Measurements from ENCODE around the gene ATP11C. TPM values are rescaled to one million over a fixed set of nuclear protein-coding genes. Genes with fewer than 3 reads are reported as not detected.

ATP11C gene
- total and polyA plus RNA-seq, 7 donors = 4.2 to 32.0 (median 17.2) TPM

DNA sequence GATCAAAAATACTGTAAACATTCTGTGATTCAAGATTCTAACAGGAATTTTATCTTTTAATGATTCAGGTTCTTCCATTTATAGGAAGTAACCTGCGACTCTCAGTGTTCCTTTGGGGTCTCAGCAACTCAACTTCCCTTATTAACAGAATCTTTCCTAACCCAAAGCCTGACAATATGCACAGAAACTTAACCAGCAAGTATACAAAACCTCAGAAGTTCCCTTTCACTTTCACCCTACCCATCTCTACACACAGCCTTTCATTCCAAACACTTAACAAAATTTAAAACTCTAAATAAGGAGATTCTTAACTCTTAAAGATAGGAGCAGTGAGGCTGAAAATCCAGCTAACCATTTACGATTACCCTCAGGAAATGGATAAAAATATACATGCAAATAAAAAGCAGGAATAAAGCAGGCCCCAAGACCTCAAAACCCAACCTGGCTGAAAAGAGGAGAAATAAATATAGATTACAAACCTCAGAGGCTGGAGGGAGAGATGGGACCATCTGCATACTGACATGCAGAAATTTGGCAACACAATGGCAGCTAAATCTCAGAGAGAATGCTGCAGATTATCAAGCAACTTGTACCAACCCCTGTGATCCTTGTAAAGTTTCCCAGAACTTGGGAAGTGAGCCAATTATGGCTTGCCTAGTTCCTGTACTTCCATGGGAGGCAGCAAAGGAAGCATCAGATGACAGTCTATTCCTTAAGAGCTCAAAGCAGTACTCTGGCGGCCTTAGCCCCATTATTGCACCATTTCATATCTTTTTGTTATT is 101.0 kb downstream of the ATP11C start:
- 34 to 40% methylated on average over 3 of the region's 3 CpGs for WGBS, 2 donors
- TF ChIP-seq EP300 (IDR thresholded peaks at IDR 0.05) (no peak), POLR2AphosphoS5 (IDR thresholded peaks at IDR 0.05) (peak in 1 of 4 donors; percentile 27)

DNA sequence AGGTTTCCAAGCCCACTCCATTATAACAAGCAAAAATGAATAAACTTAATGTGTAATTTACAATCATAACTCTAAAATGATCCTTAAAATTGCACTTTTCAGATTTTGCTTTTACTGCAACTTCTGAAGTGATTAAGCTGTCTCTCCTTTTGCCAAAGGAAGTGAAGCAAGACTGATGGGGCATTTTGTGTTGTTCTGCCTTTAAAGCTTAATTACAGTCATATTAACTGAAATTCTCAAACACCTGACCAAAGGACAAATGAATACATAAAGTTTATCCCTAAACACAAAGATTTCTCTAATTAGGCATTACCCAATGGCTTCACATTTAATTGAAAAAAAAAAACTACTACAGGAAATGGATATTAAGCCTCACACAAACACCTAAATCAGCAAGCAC is 101.8 kb downstream of the ATP11C start:
- Histone ChIP-seq H3K4me1 (peaks cover 0 to 76% (median 31%) of the 10 kb centered on the region in 4 donors), H3K27me3 (no peaks in the 10 kb centered on the region), H3K27ac (peak overlapping the region in 3 of 4 donors; percentile 42 to 66 (median 49)), H3K36me3 (no peaks in the 10 kb centered on the region), H3K9me3 (no peaks in the 10 kb centered on the region), H3K4me3 (no peak overlapping the region)
- DNase-seq = no peak
- intact Hi-C loops (cut with DNase I) = loop anchor here (5.0 kb wide), 1 partner anchor 101 kb away; the partner anchor contains the start of gene ATP11C
- TF ChIP-seq EP300 (IDR thresholded peaks at IDR 0.05) = no peak
- no peak for TF ChIP-seq POLR2AphosphoS5 (IDR thresholded peaks at IDR 0.05)
- TF ChIP-seq, protein P1, sequence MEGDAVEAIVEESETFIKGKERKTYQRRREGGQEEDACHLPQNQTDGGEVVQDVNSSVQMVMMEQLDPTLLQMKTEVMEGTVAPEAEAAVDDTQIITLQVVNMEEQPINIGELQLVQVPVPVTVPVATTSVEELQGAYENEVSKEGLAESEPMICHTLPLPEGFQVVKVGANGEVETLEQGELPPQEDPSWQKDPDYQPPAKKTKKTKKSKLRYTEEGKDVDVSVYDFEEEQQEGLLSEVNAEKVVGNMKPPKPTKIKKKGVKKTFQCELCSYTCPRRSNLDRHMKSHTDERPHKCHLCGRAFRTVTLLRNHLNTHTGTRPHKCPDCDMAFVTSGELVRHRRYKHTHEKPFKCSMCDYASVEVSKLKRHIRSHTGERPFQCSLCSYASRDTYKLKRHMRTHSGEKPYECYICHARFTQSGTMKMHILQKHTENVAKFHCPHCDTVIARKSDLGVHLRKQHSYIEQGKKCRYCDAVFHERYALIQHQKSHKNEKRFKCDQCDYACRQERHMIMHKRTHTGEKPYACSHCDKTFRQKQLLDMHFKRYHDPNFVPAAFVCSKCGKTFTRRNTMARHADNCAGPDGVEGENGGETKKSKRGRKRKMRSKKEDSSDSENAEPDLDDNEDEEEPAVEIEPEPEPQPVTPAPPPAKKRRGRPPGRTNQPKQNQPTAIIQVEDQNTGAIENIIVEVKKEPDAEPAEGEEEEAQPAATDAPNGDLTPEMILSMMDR (IDR thresholded peaks at IDR 0.05) = no peak
- TF ChIP-seq POLR2A (IDR thresholded peaks at IDR 0.05) = no peak

More for the DNA sequence above, 101.0 kb downstream of the ATP11C start:
- peak overlapping the region in 3 of 4 donors; percentile 42 to 66 (median 49) for H3K27ac ChIP-seq
- intact Hi-C loops (cut with DNase I) = loop anchor here (5.0 kb wide), 1 partner anchor 100 kb away; the partner anchor contains the start of gene ATP11C
- H3K27me3 ChIP-seq = no peaks in the 10 kb centered on the region
- peaks cover 0 to 68% (median 26%) of the 10 kb centered on the region in 4 donors for H3K4me1 ChIP-seq
- DNase-seq = no peak
- H3K36me3 ChIP-seq = no peaks in the 10 kb centered on the region
- H3K9me3 ChIP-seq = no peaks in the 10 kb centered on the region
- H3K4me3 ChIP-seq = no peak overlapping the region

DNA sequence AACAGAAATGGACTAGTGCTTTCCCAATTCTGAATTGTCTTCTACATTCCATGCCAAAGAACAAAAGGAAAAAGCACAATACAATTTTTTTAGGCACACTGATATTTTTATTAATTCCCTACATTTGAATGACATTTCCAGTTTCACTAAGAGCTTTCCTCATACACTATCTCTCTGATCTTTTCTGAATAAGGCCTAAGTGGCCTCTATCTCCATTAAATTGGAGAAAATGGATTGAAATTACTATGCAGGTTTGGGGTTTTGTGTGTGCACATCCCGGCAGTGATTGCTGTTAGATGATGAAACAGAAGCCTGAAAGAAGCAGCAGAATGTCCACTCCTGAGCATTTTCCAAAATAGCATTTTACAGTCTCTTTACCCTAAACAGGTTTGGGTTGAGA is 104.0 kb downstream of the ATP11C start:
- Histone ChIP-seq H3K27me3 (no peaks in the 10 kb centered on the region), H3K4me3 (no peak overlapping the region), H3K36me3 (no peaks in the 10 kb centered on the region), H3K27ac (no peak overlapping the region), H3K4me1 (peaks cover 0 to 73% (median 32%) of the 10 kb centered on the region in 4 donors), H3K9me3 (no peaks in the 10 kb centered on the region)
- intact Hi-C loops (cut with DNase I) = no loop called here
- 79 to 89% methylated on average over 1 of the region's 1 CpG for WGBS, 2 donors
- no peak for DNase-seq
- no peak for TF ChIP-seq POLR2AphosphoS5 (IDR thresholded peaks at IDR 0.05)
- TF ChIP-seq POLR2A (IDR thresholded peaks at IDR 0.05) = no peak
- no peak for TF ChIP-seq EP300 (IDR thresholded peaks at IDR 0.05)
- TF ChIP-seq, protein P1 (IDR thresholded peaks at IDR 0.05) = no peak

DNA sequence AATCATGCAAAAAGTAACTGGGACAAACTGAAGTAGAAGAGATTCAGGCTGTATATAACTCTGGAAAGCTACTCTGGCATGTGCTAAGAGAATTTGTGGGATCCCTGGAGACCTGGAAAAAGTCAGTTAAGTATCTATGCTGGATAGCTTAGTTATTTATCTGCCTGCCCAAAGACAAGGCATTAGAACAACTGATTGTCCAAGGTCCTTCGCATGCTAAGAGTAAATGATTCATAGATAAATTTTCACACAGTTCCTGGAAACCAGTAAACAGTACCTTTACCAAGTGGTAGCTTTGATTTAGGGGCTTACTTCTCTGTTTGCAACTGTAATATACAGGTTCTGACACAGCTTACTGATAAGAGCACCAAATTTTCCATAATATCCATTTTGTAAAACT is 104.8 kb downstream of the ATP11C start:
- H3K4me1 ChIP-seq = peaks cover 0 to 69% (median 32%) of the 10 kb centered on the region in 4 donors
- no peaks in the 10 kb centered on the region for H3K36me3 ChIP-seq
- TF ChIP-seq POLR2AphosphoS5 (IDR thresholded peaks at IDR 0.05) (no peak), EP300 (IDR thresholded peaks at IDR 0.05) (no peak), POLR2A (IDR thresholded peaks at IDR 0.05) (no peak)
- TF ChIP-seq, protein P1 (IDR thresholded peaks at IDR 0.05) = no peak
- H3K27me3 ChIP-seq = no peaks in the 10 kb centered on the region
- intact Hi-C loops (cut with DNase I) = no loop called here
- no peak for DNase-seq
- H3K9me3 ChIP-seq = no peaks in the 10 kb centered on the region
- no peak overlapping the region for H3K27ac ChIP-seq
- 21 to 76% methylated on average over 1 of the region's 1 CpG for WGBS, 2 donors
- no peak overlapping the region for H3K4me3 ChIP-seq

All from sigmoid colon (tissue), 7 donors.